ENCODE data around the gene SUMF1.
"Not testable (repeated sequence)": the region's sequence is repeated elsewhere in the genome, so short reads cannot be mapped to it uniquely, and the experiment has no call there.

SUMF1 gene

GRCh38 chr3:4458961-4459360 is 8.1 kb downstream of the SUMF1 start:
- no peak for DNase-seq

GRCh38 chr3:4456780-4457179 is 10.3 kb downstream of the SUMF1 start:
- not testable (repeated sequence) for DNase-seq

GRCh38 chr3:4454142-4454541 is 12.9 kb downstream of the SUMF1 start:
- DNase-seq, result no peak

GRCh38 chr3:4449043-4449805 is 17.8 kb downstream of the SUMF1 start:
- no peak for DNase-seq

- no peak for DNase-seq
Measured at GRCh38 chr3:4448187-4448586, 18.9 kb downstream of the SUMF1 start.

GRCh38 chr3:4447295-4447999 is 19.6 kb downstream of the SUMF1 start:
- no peak for DNase-seq

GRCh38 chr3:4440951-4441350 is 26.1 kb downstream of the SUMF1 start:
- DNase-seq, result no peak

GRCh38 chr3:4438296-4438695 is 28.8 kb downstream of the SUMF1 start:
- DNase-seq, result no peak

GRCh38 chr3:4432259-4432658 is 34.8 kb downstream of the SUMF1 start:
- DNase-seq, result no peak

- DNase-seq, result no peak
Measured at GRCh38 chr3:4429648-4430350, 37.3 kb downstream of the SUMF1 start.

GRCh38 chr3:4426782-4427344 is 40.2 kb downstream of the SUMF1 start:
- no peak for DNase-seq

- DNase-seq, result no peak
Measured at GRCh38 chr3:4426261-4426781, 40.7 kb downstream of the SUMF1 start.

GRCh38 chr3:4425707-4426106 is 41.4 kb downstream of the SUMF1 start:
- no peak for DNase-seq

- no peak for DNase-seq
Measured at GRCh38 chr3:4425055-4425454, 42.0 kb downstream of the SUMF1 start.

GRCh38 chr3:4421121-4421520 is 45.9 kb downstream of the SUMF1 start:
- no peak for DNase-seq

- no peak for DNase-seq
Measured at GRCh38 chr3:4419920-4420319, 47.1 kb downstream of the SUMF1 start.

- DNase-seq, result no peak
Measured at GRCh38 chr3:4419386-4419785, 47.7 kb downstream of the SUMF1 start.

GRCh38 chr3:4418156-4418555 is 48.9 kb downstream of the SUMF1 start:
- no peak for DNase-seq

GRCh38 chr3:4417449-4417848 is 49.6 kb downstream of the SUMF1 start:
- no peak for DNase-seq

GRCh38 chr3:4416961-4417360 is 50.1 kb downstream of the SUMF1 start:
- no peak for DNase-seq

GRCh38 chr3:4416427-4416945 is 50.6 kb downstream of the SUMF1 start:
- no peak for DNase-seq

- DNase-seq, result no peak
Measured at GRCh38 chr3:4413467-4413866, 53.6 kb downstream of the SUMF1 start.

GRCh38 chr3:4411833-4412232 is 55.2 kb downstream of the SUMF1 start:
- no peak for DNase-seq
